HG03520 (cell line): ENCODE measurements around the gene CYTH2.
"Not testable (repeated sequence)": the region's sequence is repeated elsewhere in the genome, so short reads cannot be mapped to it uniquely, and the experiment has no call there.

Source experiments
- ATAC-seq: cut with Tn5 transposase; IDR thresholded peaks from one replicate; pipeline ENCODE4 v1.9.1; 2021; ENCODE audit warnings: mild to moderate bottlenecking, moderate library complexity; ENCODE audit not compliant: unreplicated experiment

CYTH2 gene

DNA sequence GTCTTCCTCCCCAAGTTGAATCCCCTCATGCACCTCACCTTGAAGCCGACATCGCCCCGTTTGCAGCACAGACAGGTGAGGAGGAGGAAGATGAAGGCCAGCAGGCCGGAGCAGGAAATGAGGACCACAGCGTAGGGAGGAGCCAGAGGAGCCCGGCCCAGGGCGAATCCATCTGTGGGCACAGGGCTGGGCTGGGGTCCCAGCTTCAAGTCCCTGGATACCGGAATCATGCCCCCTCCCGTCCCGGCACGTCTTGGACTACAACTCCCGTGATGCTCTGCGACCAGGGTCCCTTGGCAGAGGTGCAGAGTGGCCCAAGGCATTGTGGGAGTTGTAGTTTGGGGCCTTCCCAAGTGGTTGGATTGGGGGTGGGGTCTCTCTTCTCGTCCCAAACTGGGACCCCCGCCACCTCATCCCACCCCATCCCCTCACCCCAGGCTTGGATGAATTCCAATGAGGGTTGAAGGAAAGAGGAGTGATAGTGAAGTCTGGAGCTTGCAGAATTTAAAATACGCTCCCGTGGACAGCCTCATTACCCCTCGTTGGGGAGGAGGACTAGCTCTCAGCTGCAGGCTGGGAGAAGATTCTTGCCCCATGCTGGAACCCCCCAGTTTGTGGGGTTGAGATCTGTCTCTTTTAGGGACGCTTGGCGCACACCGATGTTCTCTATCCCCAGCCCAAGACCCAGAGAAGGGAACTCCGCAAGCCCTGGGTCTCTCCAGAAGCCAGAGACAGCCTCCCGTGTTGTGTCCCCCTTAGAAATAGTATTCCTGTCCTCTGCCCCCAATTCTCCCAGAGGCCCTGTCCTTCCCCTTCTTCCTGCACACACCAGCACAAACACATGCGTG, 41.5 kb downstream of the CYTH2 start:
- no peak for ATAC-seq

GRCh38 chr19:48511321-48511731, 42.2 kb downstream of the CYTH2 start:
- no peak for ATAC-seq

DNA sequence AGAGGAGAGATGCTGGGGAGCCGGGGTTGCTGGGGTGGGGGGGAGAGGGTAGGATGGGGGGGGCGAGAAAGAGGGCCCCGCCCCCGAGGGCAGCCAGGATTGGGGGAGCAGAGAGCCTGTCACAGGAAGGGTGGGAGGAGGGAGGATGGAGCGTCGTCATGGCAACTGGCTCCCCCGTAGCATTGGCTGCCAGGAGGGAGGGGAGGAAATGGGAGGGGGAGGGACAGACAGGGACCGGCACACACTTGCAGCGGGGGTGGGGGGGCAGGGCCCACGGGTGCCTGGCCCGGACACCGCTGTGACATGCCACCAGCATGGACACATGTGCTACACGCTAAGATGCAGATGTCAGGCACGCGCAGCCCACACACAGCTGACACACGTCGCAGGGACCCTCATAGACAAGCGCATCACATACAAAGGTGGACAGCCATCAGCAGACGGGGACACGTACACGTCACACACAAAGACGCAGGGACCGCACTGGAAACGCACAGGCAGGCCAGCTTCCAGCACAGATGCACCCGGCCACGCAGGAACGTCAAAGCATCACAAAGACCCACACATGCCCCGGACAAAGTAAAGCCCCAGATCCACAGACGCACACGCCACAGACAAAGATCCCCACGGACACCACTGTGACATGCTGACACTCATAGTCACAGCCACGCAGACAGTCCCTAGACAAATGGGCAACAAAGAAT, 42.8 kb downstream of the CYTH2 start, which contains the start of gene LMTK3:
Gene LMTK3 (minus strand): TSS at position 36 of the 704 bp plus-strand sequence. CDS start 259 bp downstream, outside the sequence.
- no peak for ATAC-seq

GRCh38 chr19:48512504-48513288, 43.5 kb downstream of the CYTH2 start:
- ATAC-seq, result no peak

GRCh38 chr19:48513289-48514122, 44.3 kb downstream of the CYTH2 start:
- no peak for ATAC-seq

DNA sequence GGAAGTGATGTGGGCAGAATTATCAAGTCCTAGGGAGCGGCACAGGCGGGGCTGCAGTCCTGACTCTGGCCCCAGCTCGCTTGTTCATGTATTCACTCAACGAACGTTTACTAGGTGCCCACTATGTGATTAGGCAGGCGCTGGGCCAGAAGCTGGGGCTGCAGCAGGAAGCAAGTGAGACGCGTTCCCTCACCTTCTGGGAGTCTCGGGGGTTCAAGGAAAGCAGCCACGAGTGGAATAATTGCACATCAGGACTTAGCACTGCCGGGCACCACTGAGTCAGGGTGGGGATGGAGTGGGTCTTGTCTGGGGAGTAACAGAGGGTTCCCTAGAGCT, 44.9 kb downstream of the CYTH2 start:
- ATAC-seq, result no peak

- ATAC-seq, result no peak
Measured at GRCh38 chr19:48516536-48516935, 47.4 kb downstream of the CYTH2 start.

DNA sequence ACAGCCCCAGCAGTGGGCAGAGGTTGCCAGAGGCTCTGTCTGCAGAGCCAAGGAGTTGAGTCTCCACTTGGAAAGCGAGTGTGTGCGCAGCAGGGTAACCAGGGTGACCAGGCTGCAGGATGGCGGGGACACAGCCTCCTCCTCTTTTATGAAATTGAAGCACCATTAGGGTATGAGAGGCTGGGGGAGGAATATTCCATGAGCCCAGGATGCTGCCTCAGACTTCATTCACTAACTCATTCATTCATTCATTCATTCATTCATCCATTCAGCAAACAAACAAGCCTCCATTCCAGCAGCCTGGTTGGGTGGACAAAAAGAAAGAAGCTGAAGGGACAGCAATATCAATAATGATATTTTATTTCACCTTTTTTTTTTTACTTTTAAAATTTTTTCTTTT, 49.0 kb downstream of the CYTH2 start:
- ATAC-seq, result no peak

DNA sequence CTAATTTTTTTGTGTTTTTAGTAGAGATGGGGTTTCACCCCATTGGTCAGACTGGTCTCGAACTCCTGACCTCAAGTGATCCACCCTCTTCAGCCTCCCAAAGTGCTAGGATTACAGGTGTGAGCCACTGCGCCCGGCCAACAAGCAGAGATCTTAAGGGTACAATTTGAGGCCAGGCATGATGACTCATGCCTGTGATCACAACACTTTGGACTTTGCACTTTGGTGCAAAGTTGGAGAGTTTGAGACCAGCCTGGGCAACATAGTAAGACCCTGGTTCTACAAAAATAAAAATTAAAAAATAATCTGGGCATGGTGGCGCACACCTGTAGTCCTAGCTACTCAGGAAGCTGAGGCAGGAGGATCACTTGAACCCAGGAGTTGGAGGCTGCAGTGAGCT, 50.3 kb downstream of the CYTH2 start:
- not testable (repeated sequence) for ATAC-seq

- ATAC-seq, result no peak
Measured at GRCh38 chr19:48520134-48520533, 51.0 kb downstream of the CYTH2 start.

- ATAC-seq, result no peak
Measured at GRCh38 chr19:48524221-48524620, 55.1 kb downstream of the CYTH2 start.

DNA sequence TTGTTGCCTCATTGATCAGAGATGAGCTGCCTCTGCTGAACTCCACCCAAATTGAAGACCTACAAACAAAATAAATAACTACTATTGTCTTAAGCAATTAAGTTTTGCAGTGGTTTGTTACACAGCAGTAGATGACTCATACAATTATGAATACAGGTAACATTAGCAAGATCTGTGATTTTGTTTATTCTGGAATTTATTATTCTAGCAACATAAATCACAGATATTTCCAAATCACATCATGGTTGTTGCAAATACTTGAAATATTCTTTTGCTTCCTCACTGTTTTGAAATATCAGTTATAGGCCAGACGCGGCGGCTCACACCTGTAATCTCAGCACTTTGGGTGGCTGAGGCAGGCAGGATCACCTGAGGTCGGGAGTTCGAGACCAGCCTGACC, 55.6 kb downstream of the CYTH2 start:
- ATAC-seq, result no peak

DNA sequence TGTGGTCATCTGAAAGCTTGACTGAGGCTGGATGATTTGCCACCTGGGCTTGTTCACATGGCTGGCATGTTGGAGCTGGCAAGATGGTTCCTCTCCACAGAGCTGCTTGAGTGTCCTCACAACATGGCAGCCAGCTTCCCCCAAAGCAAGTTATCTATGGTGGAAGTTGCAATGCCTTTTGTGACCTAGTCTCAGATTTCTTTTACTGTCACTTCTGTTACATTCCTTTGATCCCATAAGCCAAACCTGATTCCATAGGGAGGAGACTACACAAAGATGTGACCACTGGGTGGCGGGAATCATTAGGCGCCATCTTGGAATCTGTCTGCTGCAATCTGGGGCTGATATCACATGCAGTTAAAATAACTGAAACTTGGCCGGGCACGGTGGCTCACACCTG, 60.0 kb downstream of the CYTH2 start:
- no peak for ATAC-seq

DNA sequence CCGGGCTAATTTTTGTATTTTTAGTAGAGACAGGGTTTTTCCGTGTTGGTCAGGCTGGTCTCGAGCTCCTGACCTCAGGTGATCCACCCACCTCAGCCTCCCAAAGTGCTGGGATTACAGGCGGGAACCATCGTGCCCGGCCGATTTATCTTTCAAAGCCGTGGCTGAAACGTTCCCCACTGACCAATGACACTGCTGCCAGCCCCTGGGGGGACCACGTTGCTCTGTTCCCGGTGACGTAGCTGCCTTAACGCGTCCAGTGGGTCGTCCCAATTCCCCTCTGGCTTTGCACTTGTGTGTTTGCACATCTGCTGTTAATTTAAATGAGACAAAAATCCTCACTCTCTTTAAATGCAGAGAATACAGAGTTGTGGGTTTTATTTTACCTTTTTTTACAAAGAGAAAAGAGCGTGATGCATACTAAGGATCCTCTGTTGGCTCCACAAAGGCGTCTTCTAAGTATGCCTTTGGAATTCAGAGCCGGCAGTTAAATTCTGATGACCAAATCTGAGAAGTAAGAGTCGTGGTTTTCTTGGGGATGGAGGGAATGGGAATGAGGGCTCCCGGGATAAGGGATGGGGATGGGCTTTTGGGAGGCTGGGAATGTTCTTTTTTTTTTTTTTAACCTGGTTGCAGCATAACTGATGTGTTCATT, 61.0 kb downstream of the CYTH2 start:
- ATAC-seq, result no peak

GRCh38 chr19:48530770-48531169, 61.6 kb downstream of the CYTH2 start:
- no peak for ATAC-seq
